ENCODE results near the gene SAE1.

The SAE1 gene

DNA sequence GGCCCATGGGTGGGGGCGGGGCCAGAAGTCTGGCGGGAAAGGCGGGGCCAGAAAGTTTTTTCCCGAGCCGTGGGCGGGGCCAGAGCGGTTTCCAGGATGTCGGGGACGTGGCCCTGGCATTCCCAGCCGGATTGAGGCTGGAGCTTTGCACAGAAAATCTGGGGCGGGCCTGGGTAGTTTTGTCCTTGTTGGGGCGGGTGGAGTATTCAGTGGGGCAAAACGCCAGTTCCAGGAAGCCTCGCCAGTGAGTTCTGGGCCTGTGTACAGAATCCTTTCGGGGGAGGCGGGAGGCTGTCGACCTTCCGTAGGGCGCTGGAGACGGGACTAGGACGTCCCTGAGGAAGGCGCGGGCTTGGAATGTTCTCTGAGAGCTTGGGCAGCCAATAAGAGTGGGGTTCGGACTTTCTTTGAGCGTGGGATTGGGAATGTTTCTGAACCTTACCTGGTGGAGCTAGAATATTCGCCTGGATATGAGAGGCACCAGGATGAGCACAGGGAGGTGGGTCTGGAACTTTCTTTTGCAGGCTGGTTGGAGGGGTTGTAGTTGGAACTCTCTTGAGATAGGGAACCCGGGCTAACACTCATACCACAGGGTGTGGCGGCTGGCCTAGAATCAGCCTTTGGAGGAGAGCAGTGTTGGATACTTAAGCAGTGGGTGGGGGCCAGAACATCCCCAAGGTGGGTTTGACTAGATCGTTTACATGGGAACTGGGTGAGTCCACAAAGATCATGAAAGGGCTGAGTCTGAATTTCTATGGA lies 127.0 kb downstream of the SAE1 start:
- H3K14ac ChIP-seq (ENCODE audit: low read length), result no peak overlapping the region
- peak overlapping the region; percentile 44 for H2BK5ac ChIP-seq (ENCODE audit: low read length)
- H3K36me3 ChIP-seq (replicated peaks in 1 of 2; ENCODE audit: control insufficient read depth in 2 of 2, insufficient read depth in 2 of 2, low read length in 2 of 2), result peaks cover 33 to 39% of the 10 kb centered on the region in 2 donors
- H2BK12ac ChIP-seq (ENCODE audit: low read length), result no peak overlapping the region
- peak overlapping the region; percentile 73 for H3K23ac ChIP-seq (ENCODE audit: low read depth, low read length, poor library complexity)
- peak overlapping the region; percentile 38 for H3K9ac ChIP-seq (ENCODE audit: low read depth, low read length, poor library complexity)
- H3K4me1 ChIP-seq (ENCODE audit: control insufficient read depth in 2 of 2, insufficient read depth in 1 of 2, low read depth in 1 of 2, low read length in 2 of 2), result peaks cover 8% of the 10 kb centered on the region in 2 donors
- H2BK15ac ChIP-seq (ENCODE audit: low read length), result peak overlapping the region; percentile 73
- peaks cover 6% of the 10 kb centered on the region for H3K79me1 ChIP-seq (ENCODE audit: low read depth, low read length)
- no CpG with 5 or more reads among the region's 29 CpGs for WGBS, 2 donors (ENCODE audit: extremely low coverage in 2 of 2, insufficient read length in 2 of 2, insufficient replicate concordance in 1 of 2)
- H2AK5ac ChIP-seq (ENCODE audit: low read depth, low read length), result peak overlapping the region; percentile 8
- no peak for DNase-seq (ENCODE audit: low spot score)
- H3K9me3 ChIP-seq (replicated peaks in 1 of 2; ENCODE audit: control insufficient read depth in 2 of 2, insufficient read depth in 1 of 2, low read depth in 1 of 2, low read length in 2 of 2), result peaks cover 0 to 2% of the 10 kb centered on the region in 2 donors
- H4K91ac ChIP-seq (ENCODE audit: low read depth, low read length, poor library complexity), result no peak overlapping the region
- H2BK120ac ChIP-seq (ENCODE audit: low read depth, low read length), result no peak overlapping the region
- H3K4me3 ChIP-seq (ENCODE audit: low read length in 2 of 2), result peak overlapping the region; percentile 54 to 74
- no peak overlapping the region for H4K8ac ChIP-seq (ENCODE audit: low read depth, low read length)
- peak overlapping the region; percentile 96 for H3K4me2 ChIP-seq (ENCODE audit: insufficient read depth, low read length, poor library complexity, severe bottlenecking)
- peak overlapping the region; percentile 85 for H3K27ac ChIP-seq (replicated peaks; ENCODE audit: low read length)
- peak overlapping the region; percentile 79 for H2AFZ ChIP-seq (ENCODE audit: low read length)
- H3K27me3 ChIP-seq (ENCODE audit: control insufficient read depth in 3 of 3, insufficient read depth in 3 of 3, low read depth in 1 of 3, low read length in 3 of 3), result no peaks in the 10 kb centered on the region
- H3K18ac ChIP-seq (ENCODE audit: low read length), result peak overlapping the region; percentile 9
- no peak overlapping the region for H3K4ac ChIP-seq (ENCODE audit: low read length)

DNA sequence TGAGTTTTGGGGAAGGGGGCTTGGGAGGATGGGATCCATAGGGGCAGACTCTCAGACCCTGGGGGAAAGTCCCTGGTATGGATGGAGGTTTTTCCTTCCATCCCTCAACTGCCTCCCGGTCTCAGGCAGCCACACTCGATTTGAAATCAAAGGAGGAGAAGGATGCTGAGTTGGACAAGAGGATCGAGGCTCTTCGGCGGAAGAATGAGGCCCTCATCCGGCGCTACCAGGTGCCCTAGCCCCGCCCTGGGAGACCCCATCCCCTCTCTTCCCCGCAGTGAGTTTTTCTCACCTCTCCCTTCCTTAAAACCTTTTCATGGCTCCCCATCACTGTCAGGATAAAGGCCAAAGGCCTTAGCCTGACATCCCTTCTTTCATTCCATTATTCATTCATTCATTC lies 127.8 kb downstream of the SAE1 start:
- Histone ChIP-seq H3K4me1 (ENCODE audit: control insufficient read depth in 2 of 2, insufficient read depth in 1 of 2, low read depth in 1 of 2, low read length in 2 of 2) (peaks cover 8% of the 10 kb centered on the region in 2 donors), H3K27me3 (ENCODE audit: control insufficient read depth in 3 of 3, insufficient read depth in 3 of 3, low read depth in 1 of 3, low read length in 3 of 3) (no peaks in the 10 kb centered on the region), H3K9me3 (replicated peaks in 1 of 2; ENCODE audit: control insufficient read depth in 2 of 2, insufficient read depth in 1 of 2, low read depth in 1 of 2, low read length in 2 of 2) (peaks cover 0 to 2% of the 10 kb centered on the region in 2 donors), H3K36me3 (replicated peaks in 1 of 2; ENCODE audit: control insufficient read depth in 2 of 2, insufficient read depth in 2 of 2, low read length in 2 of 2) (peaks cover 36 to 47% of the 10 kb centered on the region in 2 donors), H3K79me1 (ENCODE audit: low read depth, low read length) (peaks cover 6% of the 10 kb centered on the region), H3K4me3 (ENCODE audit: low read length in 2 of 2) (peak overlapping the region in 1 of 2 donors; percentile 54), H2BK5ac (ENCODE audit: low read length) (peak overlapping the region; percentile 57), H2BK120ac (ENCODE audit: low read depth, low read length) (peak overlapping the region; percentile 37), H3K14ac (ENCODE audit: low read length) (no peak overlapping the region), H3K4me2 (ENCODE audit: insufficient read depth, low read length, poor library complexity, severe bottlenecking) (no peak overlapping the region), H3K23ac (ENCODE audit: low read depth, low read length, poor library complexity) (no peak overlapping the region), H2AK5ac (ENCODE audit: low read depth, low read length) (no peak overlapping the region), H3K4ac (ENCODE audit: low read length) (no peak overlapping the region), H4K91ac (ENCODE audit: low read depth, low read length, poor library complexity) (no peak overlapping the region), H2AFZ (ENCODE audit: low read length) (no peak overlapping the region), H3K18ac (ENCODE audit: low read length) (no peak overlapping the region), H3K27ac (replicated peaks; ENCODE audit: low read length) (no peak overlapping the region), H3K9ac (ENCODE audit: low read depth, low read length, poor library complexity) (no peak overlapping the region), H4K8ac (ENCODE audit: low read depth, low read length) (no peak overlapping the region), H2BK15ac (ENCODE audit: low read length) (no peak overlapping the region), H2BK12ac (ENCODE audit: low read length) (no peak overlapping the region)
- WGBS, 2 donors (ENCODE audit: extremely low coverage in 2 of 2, insufficient read length in 2 of 2, insufficient replicate concordance in 1 of 2), result no CpG with 5 or more reads among the region's 9 CpGs
- DNase-seq (ENCODE audit: low spot score), result no peak

DNA sequence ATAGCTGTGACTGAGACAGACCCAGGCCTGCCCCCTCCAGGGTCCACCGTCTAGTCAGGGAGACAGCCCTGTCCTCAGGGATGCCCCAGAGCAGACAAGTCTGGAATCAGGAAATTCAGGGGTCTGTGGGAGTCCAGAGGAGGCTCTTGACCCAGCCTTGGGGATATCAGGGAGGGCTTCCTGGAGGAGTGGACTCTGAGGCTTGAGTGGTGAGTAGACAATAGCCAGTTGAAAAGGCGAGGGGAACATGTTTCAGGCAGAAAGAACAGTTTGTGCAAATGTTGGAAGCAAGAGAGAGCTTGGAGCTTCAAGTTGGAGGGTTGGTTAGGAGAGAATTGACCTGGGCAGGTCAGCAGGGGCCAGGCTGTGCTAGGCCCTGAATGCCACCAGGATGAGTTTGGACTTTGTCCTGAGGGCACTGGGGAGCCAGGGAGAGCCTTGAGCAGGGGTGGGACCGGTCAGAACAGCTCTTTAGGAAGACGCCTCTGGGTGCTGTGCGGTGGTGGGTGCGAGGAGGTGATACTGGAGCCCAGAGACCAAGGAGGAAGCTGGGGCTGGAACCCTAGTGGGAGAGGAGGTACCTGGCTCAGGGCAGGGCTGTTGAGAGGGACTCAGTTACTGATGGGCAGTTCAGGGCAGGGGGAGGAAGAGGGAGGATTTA lies 128.4 kb downstream of the SAE1 start:
- peaks cover 0 to 2% of the 10 kb centered on the region in 2 donors for H3K9me3 ChIP-seq (replicated peaks in 1 of 2; ENCODE audit: control insufficient read depth in 2 of 2, insufficient read depth in 1 of 2, low read depth in 1 of 2, low read length in 2 of 2)
- no peak overlapping the region for H4K8ac ChIP-seq (ENCODE audit: low read depth, low read length)
- no peak overlapping the region for H3K4me2 ChIP-seq (ENCODE audit: insufficient read depth, low read length, poor library complexity, severe bottlenecking)
- H3K18ac ChIP-seq (ENCODE audit: low read length), result no peak overlapping the region
- no peak overlapping the region for H3K23ac ChIP-seq (ENCODE audit: low read depth, low read length, poor library complexity)
- no peak overlapping the region for H2BK15ac ChIP-seq (ENCODE audit: low read length)
- peaks cover 36 to 48% of the 10 kb centered on the region in 2 donors for H3K36me3 ChIP-seq (replicated peaks in 1 of 2; ENCODE audit: control insufficient read depth in 2 of 2, insufficient read depth in 2 of 2, low read length in 2 of 2)
- peaks cover 8% of the 10 kb centered on the region in 2 donors for H3K4me1 ChIP-seq (ENCODE audit: control insufficient read depth in 2 of 2, insufficient read depth in 1 of 2, low read depth in 1 of 2, low read length in 2 of 2)
- peak overlapping the region in 1 of 2 donors; percentile 43 for H3K4me3 ChIP-seq (ENCODE audit: low read length in 2 of 2)
- no peak overlapping the region for H2BK12ac ChIP-seq (ENCODE audit: low read length)
- no peak overlapping the region for H2BK5ac ChIP-seq (ENCODE audit: low read length)
- no CpG with 5 or more reads among the region's 6 CpGs for WGBS, 2 donors (ENCODE audit: extremely low coverage in 2 of 2, insufficient read length in 2 of 2, insufficient replicate concordance in 1 of 2)
- DNase-seq (ENCODE audit: low spot score), result no peak
- no peak overlapping the region for H2AK5ac ChIP-seq (ENCODE audit: low read depth, low read length)
- H4K91ac ChIP-seq (ENCODE audit: low read depth, low read length, poor library complexity), result no peak overlapping the region
- H3K79me1 ChIP-seq (ENCODE audit: low read depth, low read length), result peaks cover 6% of the 10 kb centered on the region
- no peak overlapping the region for H3K4ac ChIP-seq (ENCODE audit: low read length)
- peak overlapping the region; percentile 37 for H2BK120ac ChIP-seq (ENCODE audit: low read depth, low read length)
- H3K27ac ChIP-seq (replicated peaks; ENCODE audit: low read length), result no peak overlapping the region
- no peaks in the 10 kb centered on the region for H3K27me3 ChIP-seq (ENCODE audit: control insufficient read depth in 3 of 3, insufficient read depth in 3 of 3, low read depth in 1 of 3, low read length in 3 of 3)
- H3K14ac ChIP-seq (ENCODE audit: low read length), result no peak overlapping the region
- H3K9ac ChIP-seq (ENCODE audit: low read depth, low read length, poor library complexity), result no peak overlapping the region
- no peak overlapping the region for H2AFZ ChIP-seq (ENCODE audit: low read length)
